Colonic mucosa (tissue), 4 donors: Measurements from ENCODE around the gene TP53RK. TPM values are rescaled to one million over a fixed set of nuclear protein-coding genes. Genes with fewer than 3 reads are reported as not detected.

Experiments
- DNase-seq: peaks from one replicate; pipeline ENCODE4 v3.0.0-alpha.2; 2020
- H3K27ac ChIP-seq: fragments of 200-600 bp; one replicate; pipeline ENCODE4 v1.8.0; 2021
- H3K27me3 ChIP-seq: fragments of 200-600 bp; one replicate; pipeline ENCODE4 v1.8.0; 2021
- H3K36me3 ChIP-seq: fragments of 200-600 bp; one replicate; pipeline ENCODE4 v1.8.0; 2021
- H3K4me1 ChIP-seq: fragments of 200-600 bp; one replicate; pipeline ENCODE4 v1.8.0; 2021; ENCODE audit warnings: mild to moderate bottlenecking
- H3K4me3 ChIP-seq: fragments of 200-600 bp; one replicate; pipeline ENCODE4 v1.8.0; 2021
- H3K9ac ChIP-seq, 2 donors: one replicate each; pipeline ENCODE4 v1.7.0; 2013; ENCODE audit warnings: control low read depth in 2 of 2, low read depth in 2 of 2, low read length in 2 of 2
- H3K9me3 ChIP-seq: fragments of 200-600 bp; one replicate; pipeline ENCODE4 v1.8.0; 2021
- intact Hi-C: fragments of 100-400 bp; cut with DNase I; formaldehyde crosslinking; loops from one replicate; pipeline ENCODE4 v1.14.1; 2022
- total RNA-seq, 2 donors: library from RNA; stranded (reverse); fragmentation: NEBNext Ultra II Directional in 1 of 2; extraction: Animal tissue kit (Norgen Biotek cat#: 25700) in 1 of 2; gene quantifications; one replicate each; pipeline ENCODE4 v1.2.1, GENCODE V29; 2021
- TF ChIP-seq, protein P1 (sequence below): fragments of 200-600 bp; IDR thresholded peaks from one replicate; pipeline ENCODE4 v1.8.0; 2022; ENCODE audit warnings: antibody characterized with exemption, mild to moderate bottlenecking
- donor health status: healthy.
- donor health status: DM: no; HTN: no; CAD: no.
- donor health status: DM: no; HTN: no; CAD: no.

TP53RK gene
- total RNA-seq, 2 donors from 2014 or later = 9.2 to 11.1 TPM

DNA sequence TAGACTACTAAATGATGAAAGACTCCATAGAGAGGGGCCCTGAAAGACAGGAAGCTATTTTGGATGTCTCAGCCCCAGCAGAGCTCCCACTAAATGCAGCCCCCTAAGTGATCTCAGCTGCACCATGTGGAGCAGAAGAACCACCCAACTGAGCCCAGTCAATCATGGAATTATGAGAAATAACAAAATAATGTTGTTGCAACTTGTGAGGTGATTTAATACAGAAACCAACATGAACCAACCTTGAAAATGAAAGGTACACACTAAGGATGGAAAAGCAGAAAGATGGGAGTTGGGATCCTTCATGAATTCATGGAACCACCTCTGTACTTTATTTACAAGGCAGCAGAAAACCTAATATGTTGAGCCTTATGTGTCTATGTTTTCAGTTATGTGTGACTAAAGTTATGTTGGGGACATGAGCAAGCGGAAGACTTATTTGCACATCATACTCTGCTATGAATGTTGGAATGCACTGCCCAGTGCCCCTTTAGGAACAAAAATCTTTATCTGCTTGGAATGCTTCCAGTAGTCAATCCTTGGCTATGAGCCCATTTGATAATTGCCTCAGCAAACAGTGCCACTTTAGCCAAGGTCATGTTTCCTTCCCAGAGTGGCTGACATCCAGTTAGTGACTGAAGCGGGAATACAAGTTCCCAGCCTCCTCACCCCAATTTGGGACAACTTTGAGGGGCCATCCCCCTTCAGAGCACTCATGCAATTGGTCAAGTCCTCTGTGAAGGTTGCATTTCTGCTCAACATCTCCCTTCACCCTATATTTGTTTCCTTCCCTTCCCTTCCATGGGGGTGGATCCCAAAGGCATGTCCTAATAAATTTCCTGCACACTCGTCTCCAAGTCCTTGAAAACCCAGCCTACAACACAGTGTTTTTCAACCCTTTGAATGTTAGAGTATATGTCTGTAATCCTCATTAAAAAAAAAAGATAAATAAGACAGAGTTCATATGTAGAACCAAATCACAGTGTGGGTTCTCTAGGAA is 18.4 kb downstream of the TP53RK start:
- DNase-seq = no peak
- H3K4me1 ChIP-seq = no peaks in the 10 kb centered on the region
- H3K9ac ChIP-seq = no peak overlapping the region
- no peaks in the 10 kb centered on the region for H3K9me3 ChIP-seq
- H3K36me3 ChIP-seq = no peaks in the 10 kb centered on the region
- no peak overlapping the region for H3K27ac ChIP-seq
- no peaks in the 10 kb centered on the region for H3K27me3 ChIP-seq
- TF ChIP-seq, protein P1, sequence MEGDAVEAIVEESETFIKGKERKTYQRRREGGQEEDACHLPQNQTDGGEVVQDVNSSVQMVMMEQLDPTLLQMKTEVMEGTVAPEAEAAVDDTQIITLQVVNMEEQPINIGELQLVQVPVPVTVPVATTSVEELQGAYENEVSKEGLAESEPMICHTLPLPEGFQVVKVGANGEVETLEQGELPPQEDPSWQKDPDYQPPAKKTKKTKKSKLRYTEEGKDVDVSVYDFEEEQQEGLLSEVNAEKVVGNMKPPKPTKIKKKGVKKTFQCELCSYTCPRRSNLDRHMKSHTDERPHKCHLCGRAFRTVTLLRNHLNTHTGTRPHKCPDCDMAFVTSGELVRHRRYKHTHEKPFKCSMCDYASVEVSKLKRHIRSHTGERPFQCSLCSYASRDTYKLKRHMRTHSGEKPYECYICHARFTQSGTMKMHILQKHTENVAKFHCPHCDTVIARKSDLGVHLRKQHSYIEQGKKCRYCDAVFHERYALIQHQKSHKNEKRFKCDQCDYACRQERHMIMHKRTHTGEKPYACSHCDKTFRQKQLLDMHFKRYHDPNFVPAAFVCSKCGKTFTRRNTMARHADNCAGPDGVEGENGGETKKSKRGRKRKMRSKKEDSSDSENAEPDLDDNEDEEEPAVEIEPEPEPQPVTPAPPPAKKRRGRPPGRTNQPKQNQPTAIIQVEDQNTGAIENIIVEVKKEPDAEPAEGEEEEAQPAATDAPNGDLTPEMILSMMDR = no peak
- intact Hi-C loops = no loop called here
- H3K4me3 ChIP-seq = no peak overlapping the region

DNA sequence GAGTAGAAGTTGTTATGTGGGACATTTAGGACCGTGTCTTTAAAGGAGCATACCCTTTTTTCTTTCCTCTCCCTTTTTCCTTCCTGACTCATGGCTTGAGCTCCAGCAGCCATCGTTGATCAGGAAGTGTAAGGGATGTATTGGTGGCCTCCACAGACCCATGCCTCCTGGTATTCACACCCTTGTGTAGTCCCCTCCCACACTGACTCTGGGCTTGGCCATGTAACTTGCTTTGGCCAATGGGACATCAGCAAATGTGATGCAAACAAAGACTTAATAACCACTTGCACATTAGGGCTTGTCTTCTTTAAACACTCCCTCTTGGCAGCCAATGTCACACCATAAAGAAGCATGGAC is 19.0 kb downstream of the TP53RK start:
- H3K27me3 ChIP-seq = no peaks in the 10 kb centered on the region
- intact Hi-C loops = no loop called here
- H3K27ac ChIP-seq = no peak overlapping the region
- no peak overlapping the region for H3K4me3 ChIP-seq
- DNase-seq = no peak
- no peaks in the 10 kb centered on the region for H3K36me3 ChIP-seq
- TF ChIP-seq, protein P1 = no peak
- H3K9ac ChIP-seq = no peak overlapping the region
- no peaks in the 10 kb centered on the region for H3K4me1 ChIP-seq
- no peaks in the 10 kb centered on the region for H3K9me3 ChIP-seq

DNA sequence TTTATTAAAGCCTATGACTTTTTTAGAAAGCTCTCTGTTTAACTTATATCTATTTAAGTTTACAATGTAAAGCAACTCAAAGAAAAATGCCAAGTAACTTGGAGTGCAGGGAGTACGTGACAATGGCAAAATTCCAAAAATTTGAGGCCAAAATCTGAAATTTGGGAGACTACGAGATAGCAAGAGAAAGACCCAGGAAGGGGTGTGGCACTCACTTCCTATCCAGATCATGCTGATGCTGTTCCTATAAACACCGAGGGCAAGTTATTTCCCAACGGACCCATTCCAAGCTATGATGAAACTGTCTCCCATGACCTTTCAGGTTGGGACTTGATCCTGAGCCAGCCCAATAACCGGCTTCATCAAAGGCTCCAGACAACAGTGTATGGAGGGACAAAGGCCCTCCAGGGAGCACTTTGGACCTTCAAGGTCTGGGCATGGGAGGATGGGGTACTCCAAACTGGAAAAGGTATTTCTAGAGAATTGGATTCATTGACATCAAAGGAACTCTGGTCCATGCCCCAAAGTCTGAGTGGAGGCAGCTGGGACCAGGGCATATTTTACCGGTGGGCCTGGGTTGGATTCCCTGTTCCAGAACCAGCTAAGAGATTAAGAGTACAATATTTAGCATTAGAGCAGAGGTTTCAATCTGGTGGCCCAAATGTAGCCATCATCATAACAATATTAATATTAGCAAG is 22.3 kb downstream of the TP53RK start:
- no peak overlapping the region for H3K9ac ChIP-seq
- H3K4me3 ChIP-seq = no peak overlapping the region
- TF ChIP-seq, protein P1 = no peak
- intact Hi-C loops = no loop called here
- no peaks in the 10 kb centered on the region for H3K36me3 ChIP-seq
- DNase-seq = no peak
- H3K27me3 ChIP-seq = no peaks in the 10 kb centered on the region
- no peaks in the 10 kb centered on the region for H3K4me1 ChIP-seq
- H3K9me3 ChIP-seq = no peaks in the 10 kb centered on the region
- H3K27ac ChIP-seq = no peak overlapping the region

- Histone ChIP-seq H3K27ac (no peak overlapping the region), H3K36me3 (no peaks in the 10 kb centered on the region), H3K27me3 (no peaks in the 10 kb centered on the region), H3K4me1 (no peaks in the 10 kb centered on the region), H3K9me3 (no peaks in the 10 kb centered on the region), H3K9ac (no peak overlapping the region), H3K4me3 (no peak overlapping the region)
- intact Hi-C loops = no loop called here
- TF ChIP-seq, protein P1 = no peak
- DNase-seq = no peak
These were observed 22.9 kb downstream of the TP53RK start for GRCh38 chr20:46666306-46666705.

- intact Hi-C loops = no loop called here
- Histone ChIP-seq H3K36me3 (no peaks in the 10 kb centered on the region), H3K9me3 (no peaks in the 10 kb centered on the region), H3K27me3 (no peaks in the 10 kb centered on the region), H3K4me3 (no peak overlapping the region), H3K4me1 (no peaks in the 10 kb centered on the region), H3K27ac (no peak overlapping the region), H3K9ac (no peak overlapping the region)
- TF ChIP-seq, protein P1 = no peak
- DNase-seq = no peak
These were observed 23.6 kb downstream of the TP53RK start for GRCh38 chr20:46665602-46666001.
